ENCODE measurements around the gene GPX1.

- TF ChIP-seq CTCF (IDR thresholded peaks at IDR 0.05) (no peak), POLR2A (IDR thresholded peaks at IDR 0.05) (no peak)
Measured at GRCh38 chr3:49397470-49397869, 39.3 kb upstream of the GPX1 start.

Measured in thyroid gland (tissue), 4 donors.